ENCODE results near the gene HINT3. TPM values are rescaled to one million over a fixed set of nuclear protein-coding genes. Genes with fewer than 3 reads are reported as not detected.

The HINT3 gene
- total RNA-seq, 4 donors from 2014 or later = 9.9 to 18.2 (median 11.5) TPM

DNA sequence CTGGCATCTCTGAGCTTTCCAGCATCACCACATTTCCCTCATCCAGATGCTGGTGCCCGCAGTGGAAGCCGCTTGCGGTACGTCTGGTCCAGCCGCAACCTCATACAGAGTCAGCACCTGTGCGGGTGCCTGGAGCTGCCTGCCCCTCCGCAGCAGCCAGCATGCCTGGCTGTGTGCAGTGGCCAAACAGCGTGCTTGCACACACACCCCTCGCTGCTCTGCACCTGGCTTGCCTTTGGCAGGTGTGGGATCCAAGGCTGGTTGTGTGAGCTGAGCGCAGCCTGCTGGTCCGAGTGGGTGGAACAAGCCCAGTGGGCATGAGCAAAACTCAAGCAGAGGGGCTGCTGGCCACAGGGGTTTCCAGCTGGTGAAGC, 3.1 kb upstream of the HINT3 start:
- TF ChIP-seq POLR2A (IDR thresholded peaks at IDR 0.05) = no peak
- TF ChIP-seq, protein P1, sequence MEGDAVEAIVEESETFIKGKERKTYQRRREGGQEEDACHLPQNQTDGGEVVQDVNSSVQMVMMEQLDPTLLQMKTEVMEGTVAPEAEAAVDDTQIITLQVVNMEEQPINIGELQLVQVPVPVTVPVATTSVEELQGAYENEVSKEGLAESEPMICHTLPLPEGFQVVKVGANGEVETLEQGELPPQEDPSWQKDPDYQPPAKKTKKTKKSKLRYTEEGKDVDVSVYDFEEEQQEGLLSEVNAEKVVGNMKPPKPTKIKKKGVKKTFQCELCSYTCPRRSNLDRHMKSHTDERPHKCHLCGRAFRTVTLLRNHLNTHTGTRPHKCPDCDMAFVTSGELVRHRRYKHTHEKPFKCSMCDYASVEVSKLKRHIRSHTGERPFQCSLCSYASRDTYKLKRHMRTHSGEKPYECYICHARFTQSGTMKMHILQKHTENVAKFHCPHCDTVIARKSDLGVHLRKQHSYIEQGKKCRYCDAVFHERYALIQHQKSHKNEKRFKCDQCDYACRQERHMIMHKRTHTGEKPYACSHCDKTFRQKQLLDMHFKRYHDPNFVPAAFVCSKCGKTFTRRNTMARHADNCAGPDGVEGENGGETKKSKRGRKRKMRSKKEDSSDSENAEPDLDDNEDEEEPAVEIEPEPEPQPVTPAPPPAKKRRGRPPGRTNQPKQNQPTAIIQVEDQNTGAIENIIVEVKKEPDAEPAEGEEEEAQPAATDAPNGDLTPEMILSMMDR (IDR thresholded peaks at IDR 0.05) = peak in 3 of 6 experiments; percentile 59 to 70 (median 62)
- H3K4me1 ChIP-seq = peaks cover 0 to 19% (median 0%) of the 10 kb centered on the region in 4 donors
- no peaks in the 10 kb centered on the region for H3K36me3 ChIP-seq
- no peaks in the 10 kb centered on the region for H3K9me3 ChIP-seq
- no peak overlapping the region for H3K27ac ChIP-seq
- peak in 2 of 3 donors; percentile 68 to 69 for DNase-seq
- H3K27me3 ChIP-seq = no peaks in the 10 kb centered on the region
- H3K4me3 ChIP-seq = no peak overlapping the region

DNA sequence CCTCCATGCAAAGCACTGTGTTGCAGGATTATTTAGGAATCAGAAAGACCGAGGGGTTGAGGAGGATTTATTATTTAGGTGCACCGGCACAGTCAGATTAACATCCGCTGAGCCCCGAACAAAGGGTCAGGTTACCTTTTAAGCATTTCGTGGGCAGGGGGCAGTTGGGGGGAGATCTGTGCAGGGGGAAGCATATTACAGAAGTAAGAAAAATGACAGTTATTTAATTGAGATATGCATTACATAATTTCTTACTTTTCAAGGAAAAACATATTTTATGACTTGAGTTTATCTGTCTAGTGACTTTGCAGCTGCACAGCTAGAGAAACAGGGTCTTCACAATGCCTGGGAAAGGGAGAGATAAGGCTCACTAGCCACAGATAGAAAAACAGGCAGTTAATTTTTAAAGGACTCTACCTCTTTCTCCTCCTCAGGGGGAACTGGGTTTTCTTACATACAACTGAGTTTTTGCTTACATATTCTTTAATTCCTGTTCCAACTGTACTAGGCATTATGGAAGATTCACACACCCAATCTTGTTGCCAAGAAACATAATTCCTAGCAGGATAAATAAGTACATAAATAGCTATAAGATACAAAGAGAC, 1.7 kb upstream of the HINT3 start:
- Histone ChIP-seq H3K4me1 (peaks cover 0 to 28% (median 0%) of the 10 kb centered on the region in 4 donors), H3K4me3 (no peak overlapping the region), H3K9me3 (no peaks in the 10 kb centered on the region), H3K27ac (no peak overlapping the region), H3K27me3 (no peaks in the 10 kb centered on the region), H3K36me3 (no peaks in the 10 kb centered on the region)
- TF ChIP-seq POLR2A (IDR thresholded peaks at IDR 0.05) = no peak
- TF ChIP-seq, protein P1 (IDR thresholded peaks at IDR 0.05) = no peak
- no peak for DNase-seq

DNA sequence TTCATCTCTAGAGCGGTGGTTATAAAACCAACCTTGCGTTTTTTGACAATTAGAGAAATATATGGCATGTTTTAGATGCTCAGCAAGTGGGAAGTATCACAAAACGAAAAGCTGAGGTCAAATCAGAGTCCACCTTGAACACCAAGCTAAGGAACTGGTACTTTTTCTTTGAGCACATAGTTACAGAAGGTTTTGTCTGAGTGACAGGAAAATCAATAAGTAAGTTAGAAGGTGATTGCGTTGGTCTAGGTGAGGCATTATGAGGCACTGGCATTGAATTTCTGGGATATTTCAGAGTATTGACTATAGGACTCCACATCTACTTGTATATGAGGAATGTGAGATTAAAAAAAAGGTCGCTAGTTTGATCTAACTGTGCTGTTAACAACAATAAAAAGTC, 597 bp upstream of the HINT3 start:
- Histone ChIP-seq H3K36me3 (no peaks in the 10 kb centered on the region), H3K4me3 (peak overlapping the region; percentile 67 to 94 (median 88)), H3K4me1 (peaks cover 0 to 28% (median 0%) of the 10 kb centered on the region in 4 donors), H3K27ac (peak overlapping the region in 3 of 4 donors; percentile 91 to 95 (median 93)), H3K9me3 (no peaks in the 10 kb centered on the region), H3K27me3 (no peaks in the 10 kb centered on the region)
- no peak for DNase-seq
- TF ChIP-seq POLR2A (IDR thresholded peaks at IDR 0.05) = no peak
- TF ChIP-seq, protein P1 (IDR thresholded peaks at IDR 0.05) = no peak

DNA sequence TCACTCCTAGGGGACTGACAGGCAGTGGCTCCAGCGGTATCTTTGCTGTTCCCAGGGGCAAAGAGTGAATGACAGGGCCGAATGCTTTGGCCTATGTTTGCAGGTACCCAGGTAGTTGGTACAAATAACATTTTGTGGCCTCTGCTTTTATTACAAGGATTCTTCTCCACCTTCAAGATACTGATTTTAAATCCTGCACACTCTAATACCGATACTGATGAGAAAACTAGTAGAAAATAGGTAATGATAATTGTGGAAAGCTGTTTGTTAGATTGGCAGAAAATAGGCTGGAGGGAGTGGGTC, 772 bp downstream of the HINT3 start:
- TF ChIP-seq, protein P1 (IDR thresholded peaks at IDR 0.05) = no peak
- no peak for TF ChIP-seq POLR2A (IDR thresholded peaks at IDR 0.05)
- Histone ChIP-seq H3K4me3 (peak overlapping the region; percentile 67 to 94 (median 88)), H3K36me3 (no peaks in the 10 kb centered on the region), H3K27ac (peak overlapping the region; percentile 91 to 95 (median 92)), H3K27me3 (no peaks in the 10 kb centered on the region), H3K9me3 (no peaks in the 10 kb centered on the region), H3K4me1 (peaks cover 0 to 28% (median 0%) of the 10 kb centered on the region in 4 donors)
- no peak for DNase-seq

DNA sequence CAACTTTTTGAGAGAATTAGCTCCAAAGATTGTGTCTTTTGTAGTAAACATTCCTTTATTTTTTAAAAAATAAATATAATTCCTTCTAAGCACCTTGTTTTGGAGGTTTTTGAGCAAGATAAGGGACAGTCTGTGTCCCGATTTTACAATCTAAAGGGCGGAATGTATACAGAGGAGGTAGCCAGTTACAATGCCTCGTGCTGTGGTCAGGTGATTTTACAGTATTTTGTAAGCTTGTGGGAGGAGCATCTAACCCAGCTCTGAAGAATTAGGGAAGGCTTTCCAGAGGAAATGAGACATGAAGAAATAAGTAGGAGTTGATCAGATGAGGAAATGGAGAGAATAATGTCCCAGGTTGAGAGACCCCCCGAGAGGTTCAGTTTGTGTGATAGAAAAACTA, 1.3 kb downstream of the HINT3 start:
- Histone ChIP-seq H3K27ac (peak overlapping the region in 1 of 4 donors; percentile 95), H3K36me3 (no peaks in the 10 kb centered on the region), H3K4me3 (peak overlapping the region in 2 of 4 donors; percentile 94), H3K4me1 (peaks cover 0 to 28% (median 0%) of the 10 kb centered on the region in 4 donors), H3K27me3 (no peaks in the 10 kb centered on the region), H3K9me3 (no peaks in the 10 kb centered on the region)
- TF ChIP-seq, protein P1 (IDR thresholded peaks at IDR 0.05) = no peak
- TF ChIP-seq POLR2A (IDR thresholded peaks at IDR 0.05) = no peak
- no peak for DNase-seq
